ENCODE data around the gene PTPRO.

GRCh38 chr12:15534322-15534721 is 212.0 kb downstream of the PTPRO start:
- TF ChIP-seq CTCF (IDR thresholded peaks at IDR 0.05) (no peak), POLR2A (IDR thresholded peaks at IDR 0.05) (no peak)

Data from body of pancreas (tissue), 4 donors.